Measurements from ENCODE around the gene FRMD1.
A peak's percentile ranks its signal among the peaks of the same experiment; 100 is the strongest.

FRMD1 gene

GRCh38 chr6:168117942-168118341, 38.9 kb upstream of the FRMD1 start:
- no peak for DNase-seq (ENCODE audit: extremely low read depth, low read depth)
- peak; percentile 18 for TF ChIP-seq CTCF (IDR thresholded peaks at IDR 0.05; ENCODE audit: low read depth, low read length)

GRCh38 chr6:168116975-168117899, 38.2 kb upstream of the FRMD1 start:
- DNase-seq (ENCODE audit: extremely low read depth, low read depth): no peak
- TF ChIP-seq CTCF (IDR thresholded peaks at IDR 0.05; ENCODE audit: low read depth, low read length): no peak

GRCh38 chr6:168116438-168116974, 37.5 kb upstream of the FRMD1 start:
- no peak for DNase-seq (ENCODE audit: extremely low read depth, low read depth)
- TF ChIP-seq CTCF (IDR thresholded peaks at IDR 0.05; ENCODE audit: low read depth, low read length): no peak

- TF ChIP-seq CTCF (IDR thresholded peaks at IDR 0.05; ENCODE audit: low read depth, low read length): no peak
- no peak for DNase-seq (ENCODE audit: extremely low read depth, low read depth)
Measured at GRCh38 chr6:168115748-168116437, 36.9 kb upstream of the FRMD1 start.

- DNase-seq (ENCODE audit: extremely low read depth, low read depth): no peak
Measured at GRCh38 chr6:168113226-168113625, 34.2 kb upstream of the FRMD1 start.

DNA sequence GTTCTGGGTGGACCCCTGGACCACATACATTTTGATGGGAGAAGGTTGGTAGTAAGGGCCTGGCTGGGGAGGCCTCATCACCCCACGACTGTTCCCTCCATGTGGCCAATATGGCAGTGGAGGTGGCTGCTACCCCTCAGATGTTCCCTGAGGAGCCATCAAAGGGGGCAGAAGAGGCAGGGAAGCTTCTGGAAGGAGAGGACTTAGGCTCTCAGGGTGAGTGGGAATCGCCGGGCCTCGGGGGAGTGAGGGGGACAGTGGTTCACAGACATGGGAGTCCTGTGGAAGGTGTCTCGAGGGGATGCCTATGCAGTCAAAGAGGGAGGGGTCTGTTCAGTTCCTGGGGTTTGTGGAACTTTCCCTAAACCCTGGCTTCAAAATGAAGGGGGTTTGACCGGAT, 32.9 kb upstream of the FRMD1 start:
- TF ChIP-seq CTCF (IDR thresholded peaks at IDR 0.05; ENCODE audit: low read depth, low read length): no peak
- DNase-seq (ENCODE audit: extremely low read depth, low read depth): no peak

More at GRCh38 chr6:168113226-168113625, 34.2 kb upstream of the FRMD1 start:
- TF ChIP-seq CTCF (IDR thresholded peaks at IDR 0.05; ENCODE audit: low read depth, low read length): no peak

GRCh38 chr6:168110437-168110836, 31.4 kb upstream of the FRMD1 start:
- no peak for TF ChIP-seq CTCF (IDR thresholded peaks at IDR 0.05; ENCODE audit: low read depth, low read length)
- no peak for DNase-seq (ENCODE audit: extremely low read depth, low read depth)

All from AG09319 (cell line).